K562 (cell line): ENCODE measurements around the gene P2RY6. TPM values are rescaled to one million over a fixed set of nuclear protein-coding genes. Genes with fewer than 3 reads are reported as not detected.

Experiments
- AFF4 ChIP-seq: sonication (generic); formaldehyde crosslinking; IDR thresholded peaks from 2 replicates; pipeline ENCODE4 v1.8.0; 2023; ENCODE audit warnings: mild to moderate bottlenecking, missing genetic modification reagents
- ARID2 ChIP-seq: fragments of 450-650 bp; IDR thresholded peaks from 2 replicates; pipeline ENCODE4 v1.6.1; 2017; ENCODE audit warnings: antibody characterized with exemption, mild to moderate bottlenecking
- CSDE1 ChIP-seq, 2 experiments: fragments of 450-650 bp; IDR thresholded peaks; 2 replicates each; pipeline ENCODE4 v1.6.1; 2016; ENCODE audit warnings: mild to moderate bottlenecking in 1 of 2
- E2F5 ChIP-seq: sonication (generic); formaldehyde crosslinking; IDR thresholded peaks from 2 replicates; pipeline ENCODE4 v1.8.0; 2022; ENCODE audit warnings: mild to moderate bottlenecking, missing genetic modification reagents
- FOSL1 ChIP-seq: fragments of 200-800 bp; sonication (Bioruptor generic); conservative IDR thresholded peaks from 2 replicates; pipeline ENCODE4 v1.6.1; 2016; ENCODE audit warnings: missing genetic modification characterization, missing compliant biosample characterization
- HOXB6 ChIP-seq: fragments of 250-450 bp; sonication (Bioruptor Pico); IDR thresholded peaks from 2 replicates; pipeline ENCODE4 v1.5.1; 2022; ENCODE audit warnings: mild to moderate bottlenecking, borderline replicate concordance
- MECOM ChIP-seq: fragments of 250-450 bp; sonication (Bioruptor Pico); IDR thresholded peaks from 2 replicates; pipeline ENCODE4 v1.8.0; 2022; ENCODE audit warnings: inconsistent platforms
- NONO ChIP-seq, 2 experiments: fragments of 200-400 bp in 1 of 2; fragments of 450-650 bp in 1 of 2; formaldehyde crosslinking in 1 of 2; IDR thresholded peaks; 2 replicates each; pipeline ENCODE4 v1.6.1; 2017; ENCODE audit warnings: low read depth in 2 of 2, mild to moderate bottlenecking in 2 of 2, moderate library complexity in 2 of 2, low read length in 1 of 2
- RBM17 ChIP-seq: fragments of 200-400 bp; formaldehyde crosslinking; IDR thresholded peaks from 2 replicates; pipeline ENCODE4 v1.6.1; 2017; ENCODE audit warnings: low read depth, mild to moderate bottlenecking, low read length, borderline replicate concordance
- SUPT5H ChIP-seq: fragments of 450-650 bp; IDR thresholded peaks from 2 replicates; pipeline ENCODE4 v1.6.1; 2016
- ZC3H4 ChIP-seq: sonication (generic); formaldehyde crosslinking; IDR thresholded peaks from 2 replicates; pipeline ENCODE4 v1.9.0; 2021; ENCODE audit warnings: missing genetic modification reagents, borderline replicate concordance
- ZNF239 ChIP-seq: fragments of 250-450 bp; sonication (Bioruptor Pico); IDR thresholded peaks from 2 replicates; pipeline ENCODE4 v1.4.0; 2020; ENCODE audit warnings: mild to moderate bottlenecking
- ZNF717 ChIP-seq: fragments of 250-450 bp; sonication (Bioruptor Pico); IDR thresholded peaks from 2 replicates; pipeline ENCODE4 v1.5.0; 2021
- ZNF778 ChIP-seq: fragments of 450-650 bp; formaldehyde crosslinking; IDR thresholded peaks from 2 replicates; pipeline ENCODE4 v1.4.0; 2020; ENCODE audit warnings: mild to moderate bottlenecking, moderate library complexity
- ZNF780A ChIP-seq: fragments of 250-450 bp; sonication (Bioruptor Pico); IDR thresholded peaks from 2 replicates; pipeline ENCODE4 v1.5.0; 2021; ENCODE audit warnings: mild to moderate bottlenecking
- polyA plus RNA-seq, 8 experiments: library from polyadenylated mRNA; depleted of rRNA in 4 of 8; stranded (reverse) in 5 of 8; unstranded in 3 of 8; fragments of >200 nt; fragmentation: Nextera tagmentation in 2 of 8; fragmentation: Illumina TruSeq in 1 of 8; extraction: Ambion mirVana in 2 of 8; extraction: Trizol in 1 of 8; gene quantifications; 2 replicates each; pipeline versions ENCODE4 v1.2.1 to v1.2.3, GENCODE V29; 2011 to 2014; ENCODE audit warnings: inconsistent platforms in 1 of 8, missing spikeins in 1 of 8
- total RNA-seq, 7 experiments: library from RNA; depleted of rRNA in 6 of 7; stranded (reverse); fragments of >200 nt in 6 of 7; fragmentation: Illumina TruSeq in 2 of 7; extraction: Trizol in 2 of 7; gene quantifications; 2 replicates each; pipeline versions ENCODE4 v1.2.1 to v1.2.3, GENCODE V29; 2011 to 2021; ENCODE audit warnings: low replicate concordance in 1 of 7

P2RY6 gene
- total and polyA plus RNA-seq, 9 of the 15 experiments (the other 6 are each of a cell fraction or from before 2014, with no cell fraction given), result not detected

- TF ChIP-seq FOSL1, result no peak
- TF ChIP-seq E2F5 (CRISPR knock-in tag), result no peak
- no peak for TF ChIP-seq HOXB6
- TF ChIP-seq AFF4 (CRISPR knock-in tag), result no peak
- no peak for TF ChIP-seq ARID2
- no peak for TF ChIP-seq ZNF239 (CRISPR knock-in tag)
- TF ChIP-seq ZNF717, result no peak
- no peak for TF ChIP-seq ZC3H4
- TF ChIP-seq SUPT5H, result no peak
- TF ChIP-seq ZNF778 (CRISPR knock-in tag), result no peak
- no peak for TF ChIP-seq NONO (IDR thresholded peaks at IDR 0.05; ENCODE audit: low read depth in 2 of 2, low read length in 1 of 2)
- no peak for TF ChIP-seq RBM17
- no peak for TF ChIP-seq CSDE1 (IDR thresholded peaks at IDR 0.05)
- no peak for TF ChIP-seq MECOM (CRISPR knock-in tag)
- no peak for TF ChIP-seq ZNF780A (CRISPR knock-in tag)
Measured at GRCh38 chr11:73265853-73266645, 6.1 kb upstream of the P2RY6 start (continued).
